T1000 (cell line): Measurements from ENCODE around the gene YTHDF1.

Experiments
- DNase-seq: peaks from one replicate; lab custom pipeline; 2025; ENCODE audit warnings: mixed read lengths; lab: John Stamatoyannopoulos, UW

The YTHDF1 gene

DNA sequence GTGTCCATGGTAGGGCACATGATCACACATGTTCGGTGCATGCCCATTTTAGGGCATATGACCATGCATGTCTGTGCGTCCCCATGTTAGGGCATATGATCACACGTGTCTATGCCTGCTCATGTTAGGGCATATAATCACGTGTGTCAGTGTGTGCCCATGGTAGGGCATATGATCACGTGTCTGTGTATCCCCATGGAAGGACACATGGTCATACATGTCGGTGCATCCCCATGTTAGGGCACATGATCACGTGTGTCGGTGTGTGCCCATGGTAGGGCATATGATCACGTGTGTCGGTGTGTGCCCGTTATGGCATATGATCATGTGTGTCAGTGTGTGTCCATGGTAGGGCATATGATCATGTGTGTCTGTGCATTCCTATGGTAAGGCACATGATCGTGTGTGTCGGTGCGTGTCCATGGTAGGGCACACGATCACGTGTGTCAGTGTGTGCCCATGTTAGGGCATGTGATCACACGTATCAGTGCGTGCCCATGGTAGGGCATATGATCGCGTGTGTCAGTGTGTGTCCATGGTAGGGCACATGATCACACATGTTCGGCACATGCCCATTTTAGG lies 30.6 kb downstream of the YTHDF1 start:
- DNase-seq = no peak

GRCh38 chr20:63183422-63184146 lies 32.3 kb downstream of the YTHDF1 start:
- DNase-seq = no peak

DNA sequence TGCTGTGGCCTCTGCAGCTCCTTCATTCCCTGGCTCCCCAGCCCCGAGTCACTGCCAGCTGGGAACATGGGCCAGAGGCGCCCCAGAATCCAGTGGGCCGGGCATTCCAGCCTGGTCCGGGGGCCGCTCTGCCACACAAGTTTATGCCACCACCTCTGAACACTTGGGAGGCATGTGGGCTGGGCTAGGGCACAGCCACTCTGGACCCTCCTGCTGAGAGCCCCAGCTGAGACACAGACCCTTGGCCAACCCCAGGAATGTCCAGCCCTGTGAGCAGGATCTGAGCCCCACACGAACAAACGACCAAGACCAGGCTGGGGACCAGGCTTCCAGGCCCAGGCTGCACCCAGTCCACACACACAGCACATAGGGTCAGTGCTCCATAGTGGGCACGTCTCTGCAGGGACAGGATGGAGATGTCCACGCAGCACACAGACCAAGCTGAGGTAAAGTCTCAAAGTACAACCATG lies 33.0 kb downstream of the YTHDF1 start:
- no peak for DNase-seq

- no peak for DNase-seq
Measured at GRCh38 chr20:63182425-63182824, 33.5 kb downstream of the YTHDF1 start.

- DNase-seq = no peak
Measured at GRCh38 chr20:63181226-63181625, 34.7 kb downstream of the YTHDF1 start.

DNA sequence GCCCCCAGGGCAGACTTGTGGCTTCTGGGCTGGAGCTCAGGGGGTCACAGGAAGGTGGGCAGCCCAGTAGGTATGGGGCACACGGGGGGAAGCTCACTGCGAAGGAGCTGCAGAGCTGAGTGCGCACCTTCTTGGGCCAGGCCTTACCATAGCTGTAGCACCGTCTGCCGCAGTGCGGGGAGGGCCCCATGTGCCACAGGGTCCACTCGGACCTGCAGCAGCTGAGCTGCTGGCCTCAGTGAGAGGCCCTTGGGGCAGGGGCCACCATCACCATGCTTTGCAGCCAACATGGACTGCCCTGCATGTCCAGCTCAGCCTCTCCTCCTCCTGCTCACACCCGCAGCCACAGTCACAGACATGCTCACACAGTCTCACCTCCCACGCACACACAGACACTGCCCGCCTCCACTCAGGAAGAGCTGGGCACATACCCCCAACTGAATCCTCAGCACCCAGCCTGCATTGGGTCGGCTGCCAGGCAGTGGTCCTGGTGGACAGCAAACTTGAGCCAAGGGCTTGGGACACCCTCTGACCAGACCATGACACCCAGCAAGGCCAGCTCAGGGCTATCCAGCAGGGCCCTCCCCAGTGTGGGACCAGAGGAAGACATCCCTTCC lies 35.3 kb downstream of the YTHDF1 start:
- no peak for DNase-seq

DNA sequence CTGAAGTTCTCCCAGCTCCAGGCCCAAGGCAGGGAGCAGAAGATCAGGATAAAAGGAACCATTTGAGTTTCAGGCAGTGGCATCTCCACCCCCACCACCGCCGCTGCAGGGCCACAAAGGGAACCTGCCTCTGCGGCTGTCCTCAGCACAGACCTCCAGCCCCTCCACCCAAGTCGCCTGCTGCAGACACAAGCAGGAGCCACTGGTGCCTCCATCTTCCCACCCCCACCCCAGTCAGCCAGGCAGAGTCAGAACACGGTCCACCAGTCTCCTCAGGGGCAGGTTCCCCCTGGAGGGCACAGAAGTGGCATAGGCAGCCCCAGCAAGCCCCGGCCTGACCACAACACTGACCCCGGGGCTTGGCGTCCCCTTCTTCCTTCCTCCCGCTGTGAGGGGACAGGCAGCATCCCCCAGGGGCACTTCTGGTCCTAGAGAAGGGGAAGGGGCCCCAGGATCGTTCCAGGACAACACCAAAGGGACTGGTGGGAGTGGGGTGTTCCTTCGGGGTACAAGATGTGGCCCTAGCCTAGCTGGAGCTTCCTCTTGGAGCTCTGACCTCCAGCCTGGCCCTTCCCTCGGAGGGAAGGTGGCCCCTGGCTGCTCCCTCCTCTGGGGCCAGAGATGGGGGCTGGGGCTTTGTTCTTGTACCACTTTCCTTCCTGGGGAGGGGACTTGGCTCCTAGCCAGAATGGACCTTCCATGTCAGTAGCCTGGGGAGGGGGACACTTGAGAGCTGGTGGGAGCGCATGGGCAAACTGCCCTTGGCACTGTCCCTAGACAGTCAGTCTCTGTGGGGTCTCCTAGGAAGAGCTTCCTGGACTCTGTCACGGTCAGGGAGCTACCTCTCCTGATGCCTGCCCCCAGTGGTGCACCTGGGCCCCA lies 36.0 kb downstream of the YTHDF1 start:
- DNase-seq = no peak

DNA sequence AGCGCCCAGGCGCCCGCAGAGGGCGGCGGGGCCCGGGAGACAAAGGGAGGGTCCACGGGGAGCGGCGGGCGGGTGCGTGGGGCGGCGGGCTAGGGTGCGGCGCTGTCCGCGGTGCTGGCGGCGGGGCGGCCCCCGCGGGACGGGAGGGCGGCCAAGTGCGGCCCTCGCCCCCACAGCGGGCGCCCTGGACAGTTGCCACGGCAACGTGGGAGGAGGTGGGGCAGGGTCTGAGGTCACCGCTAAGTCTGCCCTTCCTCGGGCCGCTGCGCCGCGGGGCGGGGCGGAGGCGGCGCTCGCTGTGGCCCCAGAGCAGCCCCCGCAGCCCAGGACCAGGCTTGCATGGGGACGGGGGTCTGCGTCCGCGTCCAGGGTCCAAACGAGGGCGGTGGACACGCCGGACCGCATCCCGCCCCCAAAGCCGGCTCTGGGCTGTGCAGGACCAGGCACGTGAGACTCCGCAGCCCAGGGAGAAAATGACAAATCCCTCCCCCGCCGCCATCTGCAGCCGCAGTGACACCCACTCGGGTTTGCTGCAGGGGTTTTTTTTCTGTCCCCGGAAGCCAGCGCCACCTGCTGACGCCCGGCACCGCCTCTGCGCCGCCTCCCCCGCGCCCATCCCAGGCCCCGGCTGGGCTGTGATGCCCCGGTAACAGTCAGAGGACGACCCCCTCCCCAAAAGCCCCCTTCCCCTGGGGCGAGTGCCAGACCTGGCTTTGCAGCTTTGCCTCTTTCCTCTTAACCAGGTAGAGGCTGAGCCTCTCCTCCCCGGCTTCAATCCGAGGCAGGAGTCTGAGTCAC lies 36.8 kb downstream of the YTHDF1 start:
- DNase-seq = no peak

DNA sequence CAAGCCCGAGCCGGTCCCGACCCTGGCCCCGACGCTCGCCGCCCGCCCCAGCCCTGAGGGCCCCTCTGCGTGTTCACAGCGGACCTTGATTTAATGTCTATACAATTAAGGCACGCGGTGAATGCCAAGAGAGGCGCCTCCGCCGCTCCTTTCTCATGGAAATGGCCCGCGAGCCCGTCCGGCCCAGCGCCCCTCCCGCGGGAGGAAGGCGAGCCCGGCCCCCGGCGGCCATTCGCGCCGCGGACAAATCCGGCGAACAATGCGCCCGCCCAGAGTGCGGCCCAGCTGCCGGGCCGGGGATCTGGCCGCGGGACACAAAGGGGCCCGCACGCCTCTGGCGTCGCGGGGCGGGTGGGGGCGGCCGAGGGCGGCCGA lies 37.5 kb downstream of the YTHDF1 start:
- no peak for DNase-seq

- DNase-seq = no peak
Measured at GRCh38 chr20:63177785-63178445, 38.0 kb downstream of the YTHDF1 start.

DNA sequence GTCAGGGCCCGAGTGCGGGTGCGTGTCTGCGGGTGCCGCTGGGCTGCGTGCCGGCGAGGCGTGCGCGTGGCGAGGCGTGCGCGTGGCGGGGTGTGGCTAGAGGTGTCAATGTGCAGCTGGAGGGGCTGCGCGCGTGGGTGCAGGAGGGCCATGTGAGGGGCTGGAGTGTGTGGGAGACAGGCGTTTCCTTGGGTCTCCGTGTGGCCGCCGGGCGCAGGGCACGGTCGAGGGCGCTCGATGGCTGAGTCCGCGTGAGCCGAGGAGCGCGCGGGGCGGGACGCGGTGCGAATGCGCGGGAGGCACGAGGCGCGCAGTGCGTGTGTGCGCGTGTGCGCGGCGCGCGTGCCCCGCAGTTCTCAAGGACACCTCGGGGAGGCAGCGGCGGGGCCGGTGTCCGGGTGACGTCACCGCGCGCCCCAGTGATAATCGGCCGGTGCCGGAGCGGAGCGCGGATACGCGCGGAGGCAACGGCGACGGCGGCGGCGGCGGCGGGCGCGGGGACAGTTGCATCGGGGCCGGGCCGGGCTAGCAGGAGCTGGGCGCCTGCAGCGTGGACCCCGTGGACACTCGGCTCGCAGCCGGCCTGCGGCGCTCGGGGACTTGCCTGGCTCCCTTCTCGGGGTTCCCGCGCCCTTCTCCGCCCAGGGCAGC lies 38.7 kb downstream of the YTHDF1 start:
- DNase-seq = no peak

DNA sequence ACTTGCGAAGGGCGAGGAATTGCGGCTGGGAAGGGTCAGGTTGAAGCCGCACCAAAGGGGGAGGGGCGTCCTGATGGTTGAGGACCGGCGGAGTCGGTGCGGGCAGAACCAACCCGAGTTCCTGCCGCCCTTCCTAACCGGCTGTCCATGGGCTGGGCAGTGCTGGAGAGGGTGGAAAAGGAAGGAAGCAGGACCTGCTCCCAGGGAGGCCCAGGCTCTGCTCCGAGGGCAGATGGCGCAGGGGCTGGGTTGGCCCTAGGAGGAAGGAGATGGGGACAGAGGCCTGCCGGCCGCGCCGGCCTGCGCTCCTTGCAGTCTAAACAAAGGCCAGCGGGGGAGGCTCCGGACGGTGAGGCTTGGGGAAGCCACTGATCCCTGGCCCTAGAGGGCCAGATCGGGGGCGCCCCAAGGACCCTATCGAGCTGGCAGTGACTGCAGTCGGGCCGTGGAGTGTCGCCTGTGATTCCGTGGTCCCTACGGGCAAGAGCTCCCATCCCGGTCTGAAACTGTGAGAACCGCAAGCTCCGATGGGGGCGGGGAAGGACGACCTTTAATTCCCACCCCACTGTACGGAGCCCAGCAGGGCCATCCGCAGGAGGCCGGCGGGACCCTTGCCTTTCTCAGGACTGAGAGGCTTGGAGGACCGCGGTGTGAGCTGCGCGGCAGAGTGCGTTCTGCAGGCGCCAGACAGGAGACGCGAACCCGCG lies 39.4 kb downstream of the YTHDF1 start:
- no peak for DNase-seq

DNA sequence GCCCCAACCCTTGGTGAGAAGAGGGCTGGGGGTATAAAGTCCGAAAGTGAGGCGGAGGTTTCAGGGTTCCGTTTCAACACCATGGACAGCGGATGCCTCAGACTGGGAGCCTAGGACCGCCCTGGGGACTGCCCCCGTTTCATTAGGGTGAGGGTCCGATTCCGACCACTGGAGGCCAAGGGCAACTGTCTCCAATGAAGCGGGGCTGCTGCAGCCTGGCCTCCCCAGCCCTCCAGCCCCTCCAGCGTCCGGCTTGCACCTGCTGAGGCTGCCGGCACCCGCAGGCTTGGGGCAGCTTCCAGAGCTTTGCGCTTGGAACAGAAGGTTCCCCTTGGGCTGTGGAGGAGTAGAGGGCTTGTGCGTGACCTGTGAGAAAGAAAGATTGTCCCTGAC lies 39.9 kb downstream of the YTHDF1 start:
- DNase-seq = no peak

DNA sequence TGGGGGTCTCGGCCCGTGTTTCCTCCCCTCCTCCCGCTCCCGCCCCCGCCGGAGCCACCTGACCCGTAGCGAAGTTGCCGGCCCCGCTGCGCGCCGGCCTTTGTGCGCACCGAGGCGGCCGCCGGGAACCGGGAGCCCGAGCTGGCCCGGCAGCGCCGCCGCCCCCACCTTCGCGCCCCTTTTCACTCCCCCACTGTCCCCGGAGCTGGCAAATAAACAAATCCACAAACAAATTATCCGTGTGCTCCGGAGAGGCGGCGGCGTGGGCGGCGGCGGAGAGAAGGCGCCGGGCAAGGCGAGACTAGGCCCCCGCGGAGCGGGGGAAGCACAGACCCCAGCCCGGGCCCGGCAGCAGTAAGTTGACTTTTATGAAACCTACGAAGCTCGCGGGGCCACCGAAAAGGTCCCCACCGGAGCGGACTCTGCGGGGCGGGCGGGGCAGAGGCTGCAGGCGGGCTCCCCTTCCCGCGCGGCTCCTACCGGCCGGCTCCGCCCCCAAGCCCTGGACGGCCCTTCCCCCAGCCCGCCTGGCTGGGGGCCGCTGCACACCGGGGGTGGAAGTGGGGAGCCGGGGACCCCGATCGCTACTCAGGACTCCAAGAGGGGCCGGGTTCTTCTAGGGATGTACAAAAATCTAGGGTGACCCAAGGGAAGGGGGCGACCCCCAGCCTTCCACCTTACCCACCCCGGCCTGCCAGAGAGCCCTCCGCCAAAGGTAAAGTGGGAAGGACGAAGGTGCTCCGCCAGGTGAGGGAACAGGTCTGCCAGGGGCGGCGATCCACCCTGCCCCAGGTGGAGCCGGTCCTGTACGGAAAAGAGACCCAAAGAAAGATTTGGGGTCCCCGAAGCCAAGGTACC lies 40.7 kb downstream of the YTHDF1 start:
- no peak for DNase-seq

DNA sequence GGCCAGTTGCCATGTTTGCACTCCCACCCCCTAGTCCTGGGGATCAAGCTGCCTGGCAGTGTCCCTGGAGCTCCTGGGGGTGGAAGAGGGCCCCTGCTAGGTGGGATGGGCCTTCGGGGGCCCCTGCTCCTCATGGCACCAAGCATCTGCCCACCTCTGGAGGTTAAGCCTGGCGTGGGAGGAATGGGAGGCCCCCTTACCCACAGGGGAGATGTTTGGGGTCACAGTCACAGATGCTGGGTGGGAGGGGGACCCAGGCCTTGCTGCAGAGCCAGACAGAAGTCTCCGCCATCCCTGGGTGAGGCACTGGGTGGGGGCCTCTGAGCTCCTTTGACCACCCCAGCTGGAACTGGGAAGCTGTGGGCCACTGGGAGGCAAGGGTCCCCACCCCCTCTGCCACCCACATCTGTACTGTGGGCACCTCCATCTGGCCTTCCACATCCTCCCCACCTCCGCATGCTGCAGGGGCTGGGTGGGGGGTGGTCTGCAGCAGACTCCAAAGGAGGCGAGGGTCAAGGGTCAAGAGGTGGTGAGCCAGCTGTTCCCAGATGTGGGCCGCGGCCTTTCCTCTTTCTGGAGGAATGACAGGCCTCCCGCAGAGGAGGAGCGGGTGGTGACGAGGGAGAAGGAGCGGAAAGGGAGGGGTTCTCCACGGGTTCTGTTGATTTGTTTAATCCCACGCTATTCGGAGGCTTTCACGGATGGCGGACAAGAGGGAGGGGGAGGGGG lies 41.5 kb downstream of the YTHDF1 start:
- DNase-seq = no peak

GRCh38 chr20:63173552-63174191 lies 42.3 kb downstream of the YTHDF1 start:
- DNase-seq = no peak

GRCh38 chr20:63172726-63173125 lies 43.2 kb downstream of the YTHDF1 start:
- no peak for DNase-seq

DNA sequence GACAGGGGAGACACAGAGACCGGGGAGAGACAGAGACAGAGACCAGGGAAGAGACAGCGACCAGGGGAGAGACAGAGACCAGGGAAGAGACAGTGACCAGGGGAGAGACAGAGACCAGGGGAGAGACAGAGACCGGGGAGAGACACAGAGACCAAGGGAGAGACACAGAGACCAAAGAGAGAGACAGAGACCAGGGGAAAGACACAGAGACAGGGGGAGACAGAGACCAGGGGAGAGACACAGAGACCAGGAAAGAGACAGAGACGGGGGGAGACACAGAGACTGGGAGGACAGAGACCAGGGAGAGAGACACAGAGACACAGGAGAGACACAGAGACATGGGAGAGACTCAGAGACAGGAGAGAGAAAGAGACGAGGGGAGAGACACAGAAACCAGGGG lies 43.9 kb downstream of the YTHDF1 start:
- DNase-seq = no peak
